HG02884 (cell line): Measurements from ENCODE around the gene ADCY5.

Source experiments
- ATAC-seq: cut with Tn5 transposase; IDR thresholded peaks from one replicate; pipeline ENCODE4 v1.9.1; 2021; ENCODE audit warnings: mild to moderate bottlenecking, moderate library complexity; ENCODE audit not compliant: unreplicated experiment

ADCY5 gene

GRCh38 chr3:123389628-123389918 lies 59.3 kb downstream of the ADCY5 start:
- ATAC-seq, result no peak

GRCh38 chr3:123388811-123389627 lies 59.9 kb downstream of the ADCY5 start:
- no peak for ATAC-seq

GRCh38 chr3:123388042-123388441 lies 60.8 kb downstream of the ADCY5 start:
- ATAC-seq, result no peak

GRCh38 chr3:123387532-123387931 lies 61.4 kb downstream of the ADCY5 start:
- no peak for ATAC-seq

GRCh38 chr3:123386477-123387040 lies 62.3 kb downstream of the ADCY5 start:
- ATAC-seq, result no peak

GRCh38 chr3:123385981-123386380 lies 62.9 kb downstream of the ADCY5 start:
- no peak for ATAC-seq

- ATAC-seq, result no peak
Measured at GRCh38 chr3:123385499-123385898, 63.4 kb downstream of the ADCY5 start.

GRCh38 chr3:123385001-123385401 lies 63.9 kb downstream of the ADCY5 start:
- ATAC-seq, result no peak

GRCh38 chr3:123384256-123384655 lies 64.6 kb downstream of the ADCY5 start:
- no peak for ATAC-seq

- no peak for ATAC-seq
Measured at GRCh38 chr3:123383091-123384053, 65.5 kb downstream of the ADCY5 start.

GRCh38 chr3:123380261-123380660 lies 68.6 kb downstream of the ADCY5 start:
- no peak for ATAC-seq

- ATAC-seq, result no peak
Measured at GRCh38 chr3:123379041-123379830, 69.7 kb downstream of the ADCY5 start.

- no peak for ATAC-seq
Measured at GRCh38 chr3:123378409-123378915, 70.4 kb downstream of the ADCY5 start.

- ATAC-seq, result no peak
Measured at GRCh38 chr3:123377243-123377740, 71.6 kb downstream of the ADCY5 start.

GRCh38 chr3:123376451-123377242 lies 72.2 kb downstream of the ADCY5 start:
- ATAC-seq, result no peak

GRCh38 chr3:123375014-123375940 lies 73.6 kb downstream of the ADCY5 start:
- ATAC-seq, result no peak

- no peak for ATAC-seq
Measured at GRCh38 chr3:123374016-123374415, 74.9 kb downstream of the ADCY5 start.

GRCh38 chr3:123373474-123373987 lies 75.4 kb downstream of the ADCY5 start:
- ATAC-seq, result no peak
